HG03097 (cell line): ENCODE measurements around the gene CACNA2D3.

ENCODE experiments used
- ATAC-seq: cut with Tn5 transposase; IDR thresholded peaks from one replicate; pipeline ENCODE4 v1.9.1; 2021; ENCODE audit not compliant: unreplicated experiment, low FRiP score

CACNA2D3 gene

DNA sequence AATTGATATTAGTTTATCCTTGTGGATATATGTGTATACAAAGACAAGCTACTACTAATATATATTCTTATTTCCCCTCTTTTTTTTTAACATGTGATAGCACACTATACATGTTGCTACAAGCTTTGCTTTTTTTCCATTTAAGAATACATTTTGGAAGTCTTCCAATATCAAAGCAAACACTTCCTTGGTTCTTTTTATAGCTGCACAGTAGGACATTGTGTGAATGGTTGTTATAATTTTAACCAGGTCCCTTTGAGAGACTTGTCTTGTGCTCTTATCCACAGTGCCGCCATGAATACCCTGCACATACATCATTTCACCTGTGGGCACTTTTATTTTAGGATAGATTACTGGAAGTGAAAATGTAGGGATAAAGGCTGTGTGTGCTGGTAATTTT, 88.7 kb downstream of the CACNA2D3 start:
- ATAC-seq, result no peak

DNA sequence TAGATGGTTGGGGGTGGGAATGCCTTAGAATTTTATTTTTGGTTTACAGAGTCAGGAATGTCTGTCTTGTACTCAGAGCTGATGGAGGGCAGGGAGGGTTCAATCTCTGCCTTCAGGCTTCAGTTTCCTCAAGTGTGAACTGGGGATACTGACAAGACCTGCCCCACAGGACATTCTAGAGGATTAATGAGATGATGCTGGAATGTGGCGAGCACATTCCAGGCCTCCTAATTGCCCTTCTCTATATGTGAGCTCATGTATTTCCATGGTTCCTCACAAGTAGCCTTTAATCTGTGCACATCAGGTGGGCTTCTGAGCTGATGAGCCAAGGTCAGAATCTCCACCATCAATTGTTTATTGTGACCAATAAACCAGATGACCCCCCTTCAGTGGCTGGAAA, 90.4 kb downstream of the CACNA2D3 start:
- no peak for ATAC-seq

DNA sequence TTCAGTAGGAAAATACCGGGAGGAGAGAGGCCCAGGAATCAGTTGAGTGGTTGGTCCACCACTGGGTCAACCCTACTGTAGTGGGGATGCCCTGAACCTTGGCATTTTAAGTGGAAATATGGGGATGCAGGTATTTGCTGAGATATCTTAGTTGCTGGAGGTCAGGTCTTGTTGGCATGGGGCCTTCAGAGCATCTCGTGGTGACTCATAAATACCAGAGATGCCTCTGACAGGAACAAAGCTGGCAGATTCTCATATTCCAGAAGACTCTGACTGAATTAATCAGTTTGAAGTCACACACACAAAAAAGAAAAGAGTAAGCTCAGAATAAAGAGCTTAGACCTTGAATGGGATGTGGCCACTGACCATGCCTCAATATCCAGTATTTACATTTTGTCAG, 91.6 kb downstream of the CACNA2D3 start:
- ATAC-seq, result no peak

DNA sequence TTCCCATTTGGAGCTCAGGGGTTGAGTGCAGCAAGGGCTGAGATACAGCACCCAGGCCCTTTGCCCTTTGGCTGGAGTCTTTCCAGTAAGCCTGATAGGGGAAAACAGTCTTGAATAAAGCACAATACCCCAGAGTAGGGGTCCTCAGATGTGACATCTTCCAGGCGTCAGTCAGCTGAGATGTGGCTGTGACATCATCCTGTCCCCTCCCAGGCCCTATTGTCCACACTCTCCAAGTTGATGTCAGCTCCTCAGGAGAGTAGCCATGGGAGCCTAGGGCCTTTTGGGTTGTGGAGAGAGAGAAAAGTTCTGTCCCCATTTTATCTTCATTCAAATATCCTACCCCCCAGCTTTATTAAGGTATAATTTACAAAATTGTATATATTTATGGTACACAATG, 92.5 kb downstream of the CACNA2D3 start:
- no peak for ATAC-seq

DNA sequence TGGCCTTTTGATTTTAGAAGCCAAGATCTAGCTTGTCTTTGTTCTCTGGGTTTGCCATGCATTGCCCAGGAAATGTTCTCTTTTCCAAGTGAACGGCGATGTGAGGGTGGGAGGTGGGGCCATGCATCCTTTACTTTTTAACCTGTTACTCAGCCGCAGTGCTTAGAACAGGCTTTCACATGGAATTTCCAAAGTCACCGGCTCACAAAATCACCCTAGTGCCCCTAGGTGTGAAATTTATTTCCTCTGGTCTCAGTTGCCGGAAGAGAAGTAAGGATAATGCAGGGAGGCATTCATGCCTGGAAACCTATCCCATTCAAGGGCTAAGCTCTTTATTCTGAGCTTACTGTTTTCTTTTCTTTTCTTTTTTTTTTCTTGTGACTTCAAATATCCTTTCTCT, 93.2 kb downstream of the CACNA2D3 start:
- no peak for ATAC-seq

DNA sequence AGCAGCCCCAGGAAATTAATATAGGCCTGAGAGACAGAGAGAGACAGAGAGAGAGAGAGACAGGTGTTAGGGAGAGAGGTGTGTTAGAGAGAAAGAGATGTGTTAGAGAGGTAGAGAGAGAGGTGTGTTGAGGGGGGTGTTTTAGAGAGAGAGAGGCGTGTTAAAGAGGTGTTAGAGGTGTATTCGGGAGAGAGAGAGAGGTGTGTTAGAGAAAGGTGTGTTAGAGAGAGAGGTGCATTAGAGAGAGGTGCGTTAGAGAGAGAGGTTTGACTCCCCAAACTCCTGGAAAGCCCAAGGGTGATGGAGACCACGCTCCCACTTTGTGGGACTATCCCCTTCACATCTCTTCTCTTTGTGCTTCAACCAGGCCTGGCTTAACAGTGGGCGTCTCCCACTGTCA, 95.5 kb downstream of the CACNA2D3 start:
- ATAC-seq, result no peak

DNA sequence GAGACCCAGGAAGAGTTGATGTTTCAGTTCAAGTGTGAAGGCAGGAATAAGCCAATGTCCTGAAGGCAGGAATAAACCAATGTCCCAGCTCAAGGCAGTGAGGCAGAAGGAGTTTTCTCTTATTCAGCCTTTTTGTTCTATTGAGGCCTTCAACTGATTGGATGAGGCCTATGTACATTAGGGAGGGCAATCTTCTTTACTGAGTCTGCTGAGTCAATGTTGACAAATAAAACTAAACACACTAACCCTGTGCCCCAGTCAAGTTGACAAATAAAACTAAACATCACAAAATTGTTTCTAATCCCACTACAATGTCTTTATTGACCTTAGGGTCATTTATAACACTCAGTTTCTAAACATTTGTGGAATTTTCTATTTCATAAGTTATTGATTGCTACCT, 100.0 kb downstream of the CACNA2D3 start:
- ATAC-seq, result no peak

DNA sequence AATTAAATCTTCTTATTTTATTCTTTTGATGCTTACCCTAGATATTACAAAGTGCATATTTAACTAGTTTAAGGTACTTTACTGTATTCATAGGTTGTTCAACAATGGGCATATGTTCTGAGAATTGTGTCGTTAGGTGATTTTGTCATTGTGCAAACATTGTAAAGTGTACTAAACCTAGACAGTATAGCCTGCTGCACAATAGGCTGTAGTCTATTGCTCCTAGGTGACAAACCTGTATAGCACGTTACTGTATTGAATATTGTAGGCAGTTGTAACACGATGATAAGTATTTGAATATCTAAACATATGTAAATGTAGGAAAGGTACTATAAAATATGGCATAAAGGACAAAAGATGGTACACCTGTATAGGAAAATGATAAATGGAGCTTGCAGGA, 100.7 kb downstream of the CACNA2D3 start:
- no peak for ATAC-seq

DNA sequence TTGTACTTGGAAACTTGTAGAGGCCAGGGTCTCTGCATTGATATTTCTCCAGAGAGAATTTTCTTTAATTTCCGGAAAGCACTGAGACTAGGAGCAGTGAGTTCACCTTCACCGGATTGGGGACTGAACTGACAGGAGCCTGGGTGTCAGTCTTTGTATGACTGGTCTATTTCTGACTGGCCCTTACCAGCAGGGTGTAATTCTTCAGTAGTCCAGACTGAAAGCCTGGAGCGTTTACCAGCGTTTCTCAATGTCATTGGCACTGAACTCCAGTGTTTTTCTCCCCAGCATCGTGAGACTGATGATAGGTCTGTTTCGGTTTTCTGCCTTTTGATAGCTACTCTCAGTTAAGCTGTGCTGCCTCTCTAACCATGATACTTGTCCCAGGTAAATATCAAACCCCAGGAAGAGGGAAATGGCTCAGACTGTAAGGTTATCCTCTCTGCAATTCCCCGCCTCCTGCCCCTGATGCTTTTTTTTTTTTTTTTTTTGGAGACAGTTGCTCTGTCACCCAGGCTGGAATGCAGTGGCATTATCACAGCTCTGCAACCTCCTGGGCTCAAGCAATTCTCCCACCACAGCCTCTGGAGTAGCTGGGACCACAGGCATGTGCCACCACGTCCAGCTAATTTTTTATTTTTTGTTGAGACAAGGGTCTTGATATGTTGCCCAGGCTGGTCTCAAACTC, 103.6 kb downstream of the CACNA2D3 start:
- no peak for ATAC-seq

DNA sequence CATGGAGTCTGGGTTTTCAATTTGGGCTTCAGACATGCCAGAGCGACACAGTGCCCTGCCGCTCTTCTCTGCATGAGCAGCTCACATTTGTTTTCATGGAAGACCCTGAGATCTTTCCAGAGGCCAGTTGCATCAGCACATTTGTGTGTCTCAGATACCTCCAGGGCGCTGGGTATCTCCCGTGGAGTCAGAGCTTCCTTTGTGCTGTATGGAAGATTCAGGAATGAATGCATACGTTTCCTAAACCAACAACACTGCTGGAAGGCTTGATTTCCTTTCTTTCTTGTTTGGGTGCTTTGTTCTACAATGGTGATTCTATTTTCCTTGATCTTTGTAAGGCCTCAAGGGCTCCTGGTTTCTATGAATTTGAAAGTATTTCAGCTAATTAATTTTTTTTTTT, 106.5 kb downstream of the CACNA2D3 start:
- no peak for ATAC-seq

DNA sequence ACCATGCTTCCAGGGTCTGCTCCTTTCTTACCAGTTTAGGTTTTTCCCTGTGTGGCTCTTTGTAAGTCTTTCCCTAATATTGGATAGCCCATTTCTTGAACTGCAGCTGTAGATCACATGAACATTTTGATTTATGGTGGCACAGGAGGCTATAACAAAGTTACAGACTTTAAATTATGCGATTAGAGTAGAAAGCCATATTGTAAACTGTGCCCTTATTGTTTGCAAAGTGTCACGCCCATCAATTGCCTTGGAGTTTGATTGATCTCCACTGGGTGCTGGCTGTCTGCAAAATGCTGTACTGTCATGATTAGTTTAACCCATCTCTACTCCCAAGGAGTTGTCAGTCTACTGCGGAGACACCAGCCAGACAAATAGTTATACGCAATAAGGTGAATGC, 110.3 kb downstream of the CACNA2D3 start:
- ATAC-seq, result no peak

DNA sequence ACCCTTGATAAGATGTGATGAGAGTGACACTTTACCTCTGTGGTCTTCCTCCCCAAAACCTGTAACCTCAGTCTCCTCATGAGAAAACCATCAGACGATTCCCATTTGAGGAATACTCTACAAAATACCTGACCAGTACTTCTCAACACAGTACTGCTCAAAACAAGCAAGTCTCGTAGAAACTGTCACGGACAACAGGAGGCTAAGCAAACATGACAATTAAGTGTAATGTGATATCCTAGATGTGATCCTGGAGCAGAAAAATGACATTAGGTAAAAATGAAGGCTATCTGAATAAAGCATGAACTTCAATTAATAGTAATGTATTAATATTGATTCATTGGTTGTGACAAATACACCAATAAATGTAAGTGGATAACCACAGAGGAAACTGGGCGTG, 113.6 kb downstream of the CACNA2D3 start:
- ATAC-seq, result no peak

DNA sequence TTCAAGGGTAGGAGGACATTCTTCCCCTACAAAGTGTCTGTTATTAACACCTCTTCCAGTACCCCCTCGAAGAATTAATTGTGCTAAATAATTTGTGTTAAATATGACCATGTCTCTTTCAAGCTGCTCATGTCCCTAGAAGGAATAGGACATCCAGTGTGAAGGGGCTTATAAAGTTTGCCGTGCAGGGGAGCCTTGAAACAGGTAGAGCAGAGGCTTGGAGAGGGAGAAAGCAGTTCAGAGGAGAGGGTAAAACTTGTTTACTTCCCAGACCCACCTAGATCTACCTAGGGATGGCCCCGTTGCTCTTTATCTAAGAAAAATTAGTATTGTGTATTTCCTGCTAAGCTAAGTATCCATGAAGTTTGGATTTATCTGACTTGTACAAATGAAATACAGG, 114.8 kb downstream of the CACNA2D3 start:
- no peak for ATAC-seq

DNA sequence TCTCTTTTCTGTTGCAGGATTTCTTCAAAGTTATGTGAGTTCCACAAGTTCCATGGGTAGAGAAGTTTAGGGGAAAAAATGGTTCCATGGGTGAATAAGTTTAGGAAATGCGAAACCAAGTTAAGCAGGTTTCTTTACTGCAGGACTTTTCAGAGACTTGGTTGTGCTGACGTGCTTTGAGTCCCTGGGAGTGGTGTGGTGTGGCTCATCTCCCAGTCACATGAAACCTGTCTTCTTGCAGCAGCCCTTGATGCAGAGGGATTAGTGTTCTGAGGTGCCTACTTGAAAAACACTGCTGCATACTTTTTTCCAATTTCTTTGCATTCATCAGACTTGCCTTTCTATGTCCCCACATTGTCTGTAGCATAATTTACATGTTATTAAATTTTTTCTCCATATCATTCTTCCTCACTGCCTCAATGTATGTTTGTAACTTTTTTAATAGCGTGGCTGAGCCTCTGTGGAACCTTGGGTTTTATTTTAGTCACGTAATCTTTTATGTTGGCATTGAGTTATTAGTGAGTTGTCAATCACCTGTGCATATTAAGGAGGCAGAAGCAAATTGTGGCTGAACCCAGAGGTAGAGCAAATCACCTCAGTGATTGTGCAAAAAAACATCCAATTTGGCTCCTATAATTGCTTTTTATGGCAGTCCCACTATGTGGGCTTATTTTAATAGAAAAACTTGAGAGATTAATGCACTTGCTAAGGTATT, 115.6 kb downstream of the CACNA2D3 start:
- no peak for ATAC-seq

DNA sequence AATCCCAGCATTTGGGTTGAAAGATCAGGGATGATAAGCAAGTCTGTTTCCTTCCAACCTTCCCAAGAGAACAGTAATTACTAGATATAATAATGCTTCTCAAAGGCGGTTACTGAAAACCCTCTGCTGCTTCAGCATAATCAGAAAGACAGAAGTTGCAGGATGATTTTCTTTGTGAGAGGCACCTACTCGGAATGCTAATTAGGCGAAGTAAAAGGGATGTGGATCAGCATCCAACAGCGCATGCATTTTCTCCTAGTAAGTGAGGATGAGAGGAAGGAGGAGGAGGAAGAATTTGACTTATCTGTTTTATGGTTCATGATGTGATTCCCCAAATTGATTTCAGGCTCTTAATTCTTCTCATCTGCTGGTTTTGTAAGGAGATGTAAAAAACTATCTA, 118.0 kb downstream of the CACNA2D3 start:
- no peak for ATAC-seq

DNA sequence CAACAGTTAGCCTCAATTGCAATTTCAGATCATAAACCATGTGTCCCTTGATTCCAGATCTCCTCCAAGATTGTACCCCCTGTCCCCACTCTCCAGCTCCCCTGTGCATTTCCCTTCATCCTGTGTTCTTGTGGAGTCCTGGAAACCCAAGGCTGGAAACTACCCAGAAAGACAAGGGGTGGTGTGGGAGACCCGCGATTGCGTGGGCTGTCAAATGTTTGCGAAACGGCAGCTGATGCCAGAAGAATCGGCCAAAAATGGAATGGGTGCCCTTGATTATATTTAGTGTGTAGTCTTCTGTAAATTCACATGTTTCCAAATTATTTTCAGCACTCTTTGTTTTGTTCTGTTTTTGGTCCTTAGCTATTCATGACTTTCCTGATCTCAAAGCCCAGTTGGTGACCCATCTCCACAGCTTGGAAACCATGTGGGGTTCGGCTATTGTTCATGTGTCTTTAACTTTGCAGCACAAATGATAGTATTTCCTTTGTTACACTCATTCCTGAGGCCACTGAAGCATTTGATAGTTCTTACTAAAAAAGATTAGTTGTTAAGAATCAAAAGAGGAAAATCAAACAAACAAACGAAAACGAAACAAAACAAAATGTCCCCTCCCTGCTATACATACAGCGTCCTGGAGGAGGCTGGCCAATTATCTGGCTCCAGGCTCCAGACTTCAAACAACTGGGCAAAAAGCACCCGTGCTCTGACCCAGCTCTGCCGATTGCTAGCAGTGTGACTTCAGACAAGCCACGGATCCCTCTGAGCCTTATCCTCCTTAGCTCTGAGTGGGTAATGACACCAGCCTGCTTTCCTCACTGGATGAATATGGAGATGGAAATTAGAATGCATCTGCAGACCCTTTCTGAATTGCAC, 120.9 kb downstream of the CACNA2D3 start:
- no peak for ATAC-seq

DNA sequence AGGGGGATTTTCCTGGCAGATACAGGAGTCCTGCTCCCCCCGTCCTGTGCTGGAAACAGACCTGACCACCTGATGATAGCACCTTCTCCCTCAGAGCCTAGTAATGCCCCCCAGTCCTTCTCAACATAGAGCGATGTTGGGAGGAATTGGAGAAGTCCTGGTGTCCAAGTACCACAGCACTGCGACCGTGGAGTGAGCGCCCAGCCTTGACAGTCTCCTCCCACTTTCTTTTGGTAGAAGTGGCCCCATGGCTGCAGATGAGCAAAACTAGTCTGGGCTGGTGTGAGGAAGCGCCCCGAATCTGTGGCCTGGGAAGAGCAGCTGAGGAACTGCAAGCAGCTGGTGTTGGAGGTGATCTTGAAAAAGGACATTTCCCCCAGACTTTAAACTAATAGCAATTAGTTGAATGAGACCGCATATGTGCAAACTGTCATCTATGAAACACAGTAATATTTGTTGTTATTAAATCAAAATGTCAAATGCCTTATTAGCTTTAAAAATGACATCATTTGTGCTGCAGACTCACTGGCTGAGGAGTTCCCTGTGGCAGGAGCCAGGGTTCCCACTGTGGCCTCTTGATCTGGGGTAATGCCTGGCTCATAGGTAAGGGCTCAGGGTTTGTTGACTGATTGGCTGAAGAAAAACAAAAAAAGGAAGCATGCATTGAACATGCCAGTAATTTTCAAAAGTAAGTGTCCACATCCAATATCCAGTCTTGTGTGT, 121.8 kb downstream of the CACNA2D3 start:
- no peak for ATAC-seq

DNA sequence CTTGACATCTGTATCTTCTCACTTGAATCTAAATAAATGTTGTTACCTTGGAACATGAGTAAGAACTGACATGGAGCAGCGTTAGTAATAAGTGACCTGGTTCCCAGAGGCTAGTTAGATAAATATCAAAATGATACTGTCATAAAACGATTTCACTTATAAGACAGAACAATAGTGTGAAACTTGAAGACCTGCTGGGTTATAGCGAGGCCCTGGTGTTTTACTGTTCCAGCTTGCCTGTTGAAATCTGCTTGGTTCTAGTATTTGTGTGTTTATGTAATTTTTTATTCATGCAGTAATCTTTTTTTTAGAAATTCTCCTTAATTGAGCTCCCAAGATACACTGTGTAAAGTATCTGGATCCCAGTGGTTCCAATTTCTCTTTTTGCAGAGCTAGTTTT, 129.4 kb downstream of the CACNA2D3 start:
- ATAC-seq, result no peak

DNA sequence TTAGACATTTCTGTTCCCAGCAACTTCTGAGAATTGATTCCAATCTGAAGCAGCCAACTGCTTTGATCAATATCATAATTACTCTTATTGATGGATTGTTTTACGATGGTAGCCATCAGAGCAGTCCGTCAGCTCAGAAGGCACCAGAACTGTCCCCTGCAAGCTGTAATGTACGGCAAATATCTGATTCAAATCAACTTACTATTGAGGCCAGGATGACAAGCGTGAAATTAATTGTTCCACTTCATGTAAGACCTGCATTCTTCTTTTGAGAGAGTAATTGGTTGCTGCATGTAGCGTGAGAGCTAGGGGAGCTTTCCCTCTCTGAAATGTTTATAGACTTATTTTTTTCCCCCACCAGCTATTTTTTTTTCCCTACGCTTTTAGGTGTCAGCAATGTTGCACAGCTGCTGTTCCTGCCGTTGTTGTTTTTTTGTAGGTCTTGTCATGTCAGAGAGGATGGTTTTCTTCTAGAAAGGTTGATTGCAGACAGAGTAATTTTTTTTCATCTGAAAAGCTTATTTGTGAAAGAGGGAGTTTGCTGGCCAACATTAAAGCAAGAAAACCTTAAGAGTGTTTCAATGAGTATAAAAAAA, 134.9 kb downstream of the CACNA2D3 start:
- no peak for ATAC-seq

DNA sequence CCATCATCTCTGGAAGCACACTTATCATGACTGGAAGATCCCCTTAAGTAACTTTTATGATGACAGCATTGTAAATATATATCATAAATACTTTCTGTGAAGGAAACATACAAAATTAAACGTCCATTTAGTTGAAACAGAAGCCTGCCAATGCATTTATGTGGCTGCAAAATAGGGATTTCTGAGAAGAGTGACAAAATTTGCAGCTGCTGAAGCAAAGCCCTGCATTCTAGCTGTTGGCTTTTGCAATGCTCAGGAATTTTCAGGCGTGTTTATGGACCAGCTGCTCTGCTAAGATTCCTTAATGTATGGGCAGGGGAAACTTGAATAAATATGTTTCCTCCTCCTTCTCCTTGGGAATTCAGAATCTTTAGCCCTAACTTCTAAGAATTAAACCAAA, 137.3 kb downstream of the CACNA2D3 start:
- ATAC-seq, result no peak

DNA sequence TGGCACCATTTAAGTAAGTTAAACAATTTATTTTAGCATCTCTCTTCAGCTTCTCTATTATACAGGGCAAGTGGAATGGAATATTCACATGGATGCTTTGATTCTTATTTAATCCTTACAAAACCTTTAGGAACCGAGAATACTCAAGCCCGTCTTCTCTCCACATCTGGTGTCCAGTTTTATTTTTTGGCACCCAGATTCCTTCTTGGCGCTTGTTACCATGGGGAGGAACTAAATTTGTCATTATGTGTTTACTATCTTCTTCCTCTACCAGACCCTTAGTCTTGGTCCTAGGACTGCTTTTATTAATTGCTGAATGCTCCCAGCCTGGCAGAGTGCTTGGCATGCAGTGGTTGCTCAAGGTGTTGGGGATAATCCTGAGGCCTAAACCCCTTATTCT, 138.8 kb downstream of the CACNA2D3 start:
- no peak for ATAC-seq
